Hepatocyte (in vitro differentiated cells): ENCODE measurements around the gene PSD.

ENCODE experiments used
- CTCF ChIP-seq: fragments of 200-600 bp; sonication (generic); IDR thresholded peaks from 2 replicates; pipeline ENCODE4 v1.5.1; 2016; ENCODE audit warnings: antibody characterized with exemption, mild to moderate bottlenecking; ENCODE audit not compliant: poor library complexity
- EZH2 ChIP-seq: fragments of 200-600 bp; sonication (generic); IDR thresholded peaks from 2 replicates; pipeline ENCODE4 v1.6.1; 2016; ENCODE audit warnings: antibody characterized with exemption, mild to moderate bottlenecking, borderline replicate concordance

GRCh38 chr10:102422545-102423129, 4.1 kb upstream of the PSD start:
- TF ChIP-seq CTCF (peak; percentile 78), EZH2 (no peak)
